GM19395 (cell line): ENCODE results near the gene LYZL6.

Experiments
- ATAC-seq: cut with Tn5 transposase; IDR thresholded peaks from one replicate; pipeline ENCODE4 v1.9.1; 2021; ENCODE audit warnings: mild to moderate bottlenecking, moderate library complexity; ENCODE audit not compliant: unreplicated experiment

Gene LYZL6

GRCh38 chr17:35943537-35943936 is at the start of gene LYZL6:
TSS of gene LYZL6 (minus strand) at chr17:35943713. CDS start at chr17:35939356, 4,357 bp downstream.
- ATAC-seq: no peak

GRCh38 chr17:35991075-35991474 is 47.6 kb upstream of the LYZL6 start:
- no peak for ATAC-seq

- ATAC-seq: no peak
These were observed 44.7 kb upstream of the LYZL6 start for GRCh38 chr17:35988164-35988563.

DNA sequence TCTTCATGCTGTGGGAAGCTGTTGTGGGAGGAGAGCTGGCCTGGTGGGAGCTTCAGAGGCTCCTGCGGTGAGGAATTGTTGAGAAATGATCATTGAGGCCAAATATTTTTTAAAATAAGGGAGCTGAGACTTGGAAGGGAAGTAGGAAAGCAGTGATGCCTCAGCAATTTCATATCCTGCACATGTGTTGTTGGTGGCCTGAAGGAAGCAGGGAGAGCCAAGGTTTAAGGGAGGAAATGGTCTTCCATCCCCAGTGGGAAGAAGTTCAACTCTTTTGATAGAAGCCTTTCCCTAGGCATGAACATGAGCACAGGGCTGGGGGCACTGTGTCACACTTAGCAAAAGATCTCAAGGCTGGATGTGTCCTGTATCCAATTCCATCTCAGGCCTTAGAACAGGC is 43.1 kb upstream of the LYZL6 start, which contains the start of gene CCL14:
Gene CCL14 (minus strand): TSS at position 87 of the 400 bp plus-strand sequence. CDS start 80 bp downstream, at position 7.
- no peak for ATAC-seq

DNA sequence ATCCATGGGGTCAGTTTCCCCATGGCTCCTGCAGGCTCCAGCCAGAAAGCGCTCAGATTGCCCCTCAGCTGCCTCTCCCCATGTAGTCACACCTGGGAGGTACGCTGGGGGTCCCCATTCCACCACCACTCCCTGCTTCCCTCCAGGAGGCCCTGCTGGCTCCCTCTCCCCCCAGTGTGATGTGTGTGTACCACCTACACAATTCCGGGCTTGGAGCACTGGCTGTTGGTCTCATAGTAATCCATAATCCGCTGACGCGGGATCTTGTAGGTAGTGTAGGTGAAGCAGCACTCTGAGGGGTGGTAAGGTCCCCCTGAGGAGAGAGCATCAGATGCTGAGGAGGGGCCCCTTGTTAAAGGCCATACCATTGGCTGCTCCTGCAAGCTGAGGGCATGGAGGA is 40.6 kb upstream of the LYZL6 start:
- no peak for ATAC-seq

GRCh38 chr17:35982409-35983191 is 39.1 kb upstream of the LYZL6 start:
- ATAC-seq: no peak

- no peak for ATAC-seq
These were observed 38.4 kb upstream of the LYZL6 start for GRCh38 chr17:35981908-35982330.

GRCh38 chr17:35981246-35981645 is 37.7 kb upstream of the LYZL6 start, which contains the start of gene CCL16:
TSS of gene CCL16 (minus strand) at chr17:35981497. CDS start at chr17:35981420, 77 bp downstream.
- no peak for ATAC-seq

GRCh38 chr17:35978346-35978745 is 34.8 kb upstream of the LYZL6 start:
- no peak for ATAC-seq

DNA sequence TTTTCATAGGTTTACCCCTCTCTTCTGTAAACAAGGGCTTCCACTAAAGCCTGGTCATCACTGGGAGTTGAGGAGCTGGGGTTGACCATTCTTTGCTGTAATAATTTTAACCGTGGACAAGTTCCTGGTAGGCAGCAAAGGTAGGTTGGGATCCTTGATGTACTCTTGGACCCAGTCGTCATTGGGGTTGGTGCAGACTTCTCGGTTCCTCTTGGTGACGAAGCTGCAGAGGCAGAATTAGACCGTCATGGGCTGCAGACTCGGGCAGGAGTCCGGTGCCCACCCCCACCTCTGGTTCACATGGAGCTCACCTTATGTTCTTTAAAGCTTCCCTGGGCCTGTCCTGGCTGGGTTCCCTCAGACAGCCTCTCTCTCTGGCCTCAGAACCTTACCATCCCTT is 34.0 kb upstream of the LYZL6 start:
- ATAC-seq: no peak

- no peak for ATAC-seq
These were observed 30.1 kb upstream of the LYZL6 start for GRCh38 chr17:35973333-35974260.

- ATAC-seq: no peak
These were observed 29.4 kb upstream of the LYZL6 start for GRCh38 chr17:35972945-35973332.

DNA sequence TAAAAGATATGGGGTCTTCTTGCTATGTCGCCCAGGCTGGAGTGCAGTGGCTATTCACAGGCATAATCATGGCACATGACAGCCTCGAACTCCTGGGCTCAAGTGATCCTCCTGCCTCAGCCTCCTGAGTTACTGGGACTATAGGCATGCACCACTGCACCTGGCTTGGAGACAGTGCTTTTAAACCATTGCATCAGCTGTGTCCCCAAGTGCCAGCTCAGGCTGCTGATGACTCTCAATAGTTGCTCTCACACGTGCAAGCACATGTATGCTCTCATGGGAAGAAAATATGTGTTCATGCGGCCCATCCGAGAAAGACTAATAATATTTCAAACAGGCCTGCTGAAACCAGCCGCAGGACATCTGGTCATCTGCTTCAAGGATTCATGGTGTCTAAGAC is 29.0 kb upstream of the LYZL6 start:
- ATAC-seq: no peak

- ATAC-seq: no peak
These were observed 28.6 kb upstream of the LYZL6 start for GRCh38 chr17:35972066-35972465.

- no peak for ATAC-seq
These were observed 26.3 kb upstream of the LYZL6 start for GRCh38 chr17:35969558-35970380.

DNA sequence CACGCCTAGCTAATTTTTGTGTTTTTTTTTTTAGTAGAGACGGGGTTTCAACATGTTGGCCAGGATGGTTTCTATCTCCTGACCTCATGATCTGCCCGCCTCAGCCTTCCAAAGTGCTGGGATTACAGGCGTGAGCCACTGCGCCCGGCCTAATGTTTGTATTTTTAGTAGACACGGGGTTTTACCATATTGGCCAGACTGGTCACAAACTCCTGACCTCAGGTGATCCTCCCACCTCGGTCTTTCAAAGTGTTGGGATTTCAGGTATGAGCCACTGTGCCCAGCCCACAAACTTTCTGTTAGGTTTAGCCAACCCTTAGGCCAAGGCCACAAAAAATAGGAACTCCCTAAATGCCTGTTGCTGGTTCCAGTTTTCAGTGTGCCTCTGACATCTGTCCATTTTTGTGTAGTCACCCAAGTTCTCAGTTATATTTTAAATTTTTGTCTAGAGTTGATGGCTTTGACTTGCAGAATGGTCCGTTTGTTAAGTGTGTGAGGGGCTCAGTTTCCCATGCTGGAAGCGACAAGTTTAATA is 25.1 kb upstream of the LYZL6 start:
- ATAC-seq: no peak

DNA sequence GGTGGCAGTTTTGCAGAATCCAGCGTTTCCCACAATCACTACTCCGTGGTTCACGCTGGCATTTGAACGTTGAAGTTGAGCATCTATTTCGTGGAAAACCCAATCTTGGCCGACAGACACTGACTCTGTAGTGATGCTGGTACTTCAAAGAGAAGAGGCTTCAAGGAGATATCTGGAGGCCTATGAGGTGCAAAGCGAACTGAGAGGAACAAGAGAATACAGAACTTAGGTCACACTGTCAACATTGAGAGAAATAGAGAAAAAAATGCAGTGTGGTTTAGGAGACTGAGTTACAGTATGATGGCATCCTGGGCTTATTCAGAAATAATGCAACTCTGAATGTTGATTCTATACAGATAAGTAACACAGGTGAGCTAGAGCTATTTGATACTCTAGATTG is 21.8 kb upstream of the LYZL6 start:
- no peak for ATAC-seq

DNA sequence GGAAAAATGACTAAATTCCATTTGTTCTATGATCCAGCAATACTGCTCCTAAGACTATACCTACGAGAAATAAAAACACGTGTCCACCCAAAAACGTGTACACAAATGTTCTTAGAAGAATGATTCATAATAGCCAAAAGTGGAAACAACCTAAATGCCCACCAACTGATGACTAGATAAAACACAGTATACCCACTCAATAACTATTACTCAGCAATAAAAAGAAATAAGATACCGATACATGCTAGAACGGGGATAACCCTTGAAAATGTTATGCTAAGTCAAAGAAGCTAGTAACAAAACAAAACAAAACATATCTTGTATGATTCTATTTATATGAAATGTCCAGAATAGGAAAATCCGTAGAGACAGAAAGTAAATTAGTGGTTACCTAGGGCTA is 20.1 kb upstream of the LYZL6 start:
- no peak for ATAC-seq

DNA sequence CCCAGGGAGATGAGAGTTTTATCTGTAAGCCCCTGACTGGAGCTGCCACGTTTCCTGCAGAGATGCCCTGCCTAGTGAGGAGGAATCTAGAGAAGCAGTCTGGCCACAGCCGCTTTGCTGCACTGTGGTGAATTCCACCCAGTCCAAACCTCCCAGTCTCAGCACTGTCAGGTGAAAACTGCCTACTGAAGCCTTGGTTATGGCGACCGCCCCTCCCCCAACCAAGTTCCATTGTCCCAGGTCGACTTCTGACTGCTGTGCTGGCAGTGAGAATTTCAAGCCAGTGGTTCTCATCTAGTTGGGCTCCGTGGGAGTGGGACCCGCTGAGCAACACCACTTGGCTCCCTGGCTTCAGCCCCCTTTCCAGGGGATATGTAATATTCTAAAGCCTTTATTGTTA is 10.2 kb upstream of the LYZL6 start:
- ATAC-seq: no peak

DNA sequence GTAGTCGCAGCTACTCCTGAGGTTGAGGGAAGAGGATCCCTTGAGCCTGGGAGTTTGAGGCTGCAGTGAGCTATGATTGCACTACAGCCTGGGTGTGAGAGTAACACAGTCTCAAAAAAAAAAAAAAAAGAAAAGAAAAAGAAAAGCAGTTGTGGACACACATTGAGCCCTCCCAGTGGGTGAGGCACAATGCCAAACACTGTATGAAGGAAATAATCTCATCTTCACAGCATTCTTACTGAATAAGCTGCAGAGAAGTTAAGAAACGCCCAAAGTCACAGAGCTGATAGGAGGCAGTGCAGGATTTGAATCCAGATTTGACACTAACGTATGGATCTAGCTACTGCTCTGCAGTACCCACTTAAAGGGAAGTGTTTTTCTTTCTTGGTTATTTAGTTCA is 5.9 kb upstream of the LYZL6 start:
- ATAC-seq: no peak

GRCh38 chr17:35948092-35948491 is 4.6 kb upstream of the LYZL6 start:
- no peak for ATAC-seq
